ENCODE results near the gene NDUFA12.

DNA sequence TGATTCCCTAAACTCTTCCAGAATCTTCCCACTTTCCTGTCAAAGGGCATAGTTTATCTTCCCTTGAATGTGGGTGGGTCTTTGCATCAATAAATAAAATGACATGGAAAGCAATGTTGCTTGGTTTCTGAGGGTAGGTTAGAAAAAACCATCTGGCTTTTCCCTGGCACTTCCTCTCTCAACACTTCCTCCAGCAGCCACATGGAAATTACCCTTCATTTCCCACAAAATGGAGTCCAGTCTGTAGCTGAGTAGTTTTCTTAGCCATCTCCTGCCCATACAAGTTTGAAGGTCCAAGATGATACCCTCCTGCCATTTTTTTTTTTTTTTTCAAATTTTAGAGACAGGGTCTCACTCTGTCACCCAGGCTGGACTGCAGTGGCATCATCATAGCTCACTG, 11.1 kb upstream of the NDUFA12 start:
- TF ChIP-seq, protein P1, sequence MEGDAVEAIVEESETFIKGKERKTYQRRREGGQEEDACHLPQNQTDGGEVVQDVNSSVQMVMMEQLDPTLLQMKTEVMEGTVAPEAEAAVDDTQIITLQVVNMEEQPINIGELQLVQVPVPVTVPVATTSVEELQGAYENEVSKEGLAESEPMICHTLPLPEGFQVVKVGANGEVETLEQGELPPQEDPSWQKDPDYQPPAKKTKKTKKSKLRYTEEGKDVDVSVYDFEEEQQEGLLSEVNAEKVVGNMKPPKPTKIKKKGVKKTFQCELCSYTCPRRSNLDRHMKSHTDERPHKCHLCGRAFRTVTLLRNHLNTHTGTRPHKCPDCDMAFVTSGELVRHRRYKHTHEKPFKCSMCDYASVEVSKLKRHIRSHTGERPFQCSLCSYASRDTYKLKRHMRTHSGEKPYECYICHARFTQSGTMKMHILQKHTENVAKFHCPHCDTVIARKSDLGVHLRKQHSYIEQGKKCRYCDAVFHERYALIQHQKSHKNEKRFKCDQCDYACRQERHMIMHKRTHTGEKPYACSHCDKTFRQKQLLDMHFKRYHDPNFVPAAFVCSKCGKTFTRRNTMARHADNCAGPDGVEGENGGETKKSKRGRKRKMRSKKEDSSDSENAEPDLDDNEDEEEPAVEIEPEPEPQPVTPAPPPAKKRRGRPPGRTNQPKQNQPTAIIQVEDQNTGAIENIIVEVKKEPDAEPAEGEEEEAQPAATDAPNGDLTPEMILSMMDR (conservative IDR thresholded peaks at IDR 0.05; ENCODE audit: low read depth, low read length): no peak
- TF ChIP-seq EZH2 (IDR thresholded peaks at IDR 0.05; ENCODE audit: low read length, unreplicated experiment): no peak

Data from PC-3 (cell line).